CD4-positive, alpha-beta T cell (primary cell): ENCODE results near the gene DDX59. TPM values are rescaled to one million over a fixed set of nuclear protein-coding genes. Genes with fewer than 3 reads are reported as not detected.

Experiments
- ATAC-seq: fragments of 200-7000 bp; cut with Tn5 transposase; one replicate; pipeline ENCODE4 v1.10.0; 2022; ENCODE audit warnings: mild to moderate bottlenecking; ENCODE audit not compliant: poor library complexity
- CTCF ChIA-PET: fragments of 350-600 bp; sonication (Branson Sonifier 250); formaldehyde crosslinking; loops from one replicate; lab custom pipeline; 2021; ENCODE audit warnings: antibody characterized with exemption, inconsistent platforms; lab: Charles Lee
- POLR2A ChIA-PET: fragments of 350-600 bp; sonication (Branson Sonifier 250); formaldehyde crosslinking; loops from one replicate; lab custom pipeline; 2021; ENCODE audit warnings: antibody characterized with exemption, inconsistent platforms; lab: Charles Lee
- DNase-seq, 14 experiments: peaks; one replicate each; pipeline ENCODE4 v3.0.0-alpha.2; 2013 to 2020; ENCODE audit warnings: mixed read lengths in 2 of 14
- H3K27ac ChIP-seq, 2 donors: one replicate each; pipeline versions ENCODE4 v1.5.1 to v1.7.0; 2013; ENCODE audit warnings: low read length in 2 of 2, low read depth in 1 of 2, mild to moderate bottlenecking in 1 of 2
- H3K27me3 ChIP-seq, 2 experiments: 1 replicate in 1 of 2; 2 replicates in 1 of 2; pipeline versions ENCODE4 v1.6.1 to v1.7.0; 2013; ENCODE audit warnings: low read length in 2 of 2, control low read depth in 1 of 2, mild to moderate bottlenecking in 1 of 2, moderate library complexity in 1 of 2; ENCODE audit not compliant: insufficient read depth in 2 of 2, control insufficient read depth in 1 of 2
- H3K36me3 ChIP-seq: one replicate; pipeline ENCODE4 v1.6.1; 2013; ENCODE audit warnings: low read length, control low read depth; ENCODE audit not compliant: insufficient read depth
- H3K4me1 ChIP-seq: one replicate; pipeline ENCODE4 v1.6.1; 2013; ENCODE audit warnings: low read length, control low read depth; ENCODE audit not compliant: insufficient read depth
- H3K4me3 ChIP-seq: one replicate; pipeline ENCODE4 v1.5.1; 2013; ENCODE audit warnings: mild to moderate bottlenecking, low read length, moderate library complexity
- H3K9me3 ChIP-seq, 2 experiments: 1 replicate in 1 of 2; 2 replicates in 1 of 2; pipeline versions ENCODE4 v1.6.1 to v1.7.0; 2013; ENCODE audit warnings: low read length in 2 of 2, mild to moderate bottlenecking in 2 of 2, control low read depth in 1 of 2, moderate library complexity in 1 of 2; ENCODE audit not compliant: control insufficient read depth in 1 of 2, insufficient read depth in 1 of 2
- H3K27ac Mint-ChIP-seq: one replicate; pipeline ENCODE4 v1.8.0; 2020; ENCODE audit warnings: mixed read lengths
- H3K27me3 Mint-ChIP-seq: one replicate; pipeline ENCODE4 v1.8.0; 2021; ENCODE audit warnings: mixed read lengths
- H3K36me3 Mint-ChIP-seq: one replicate; pipeline ENCODE4 v1.8.0; 2021; ENCODE audit warnings: low read depth, mixed read lengths
- H3K4me1 Mint-ChIP-seq: one replicate; pipeline ENCODE4 v1.8.0; 2021; ENCODE audit warnings: low read depth, mixed read lengths
- H3K4me3 Mint-ChIP-seq: one replicate; pipeline ENCODE4 v1.8.0; 2020; ENCODE audit warnings: mild to moderate bottlenecking, mixed read lengths
- H3K9me3 Mint-ChIP-seq: one replicate; pipeline ENCODE4 v1.8.0; 2020; ENCODE audit warnings: mixed read lengths
- intact Hi-C, 2 experiments: fragments of 100-400 bp; cut with DNase I in 1 of 2; cut with micrococcal nuclease in 1 of 2; formaldehyde crosslinking; loops; one replicate each; pipeline versions ENCODE4 v1.15.1 to v1.9.0; 2023 to 2025; cut with DNase I, micrococcal nuclease
- total RNA-seq, 174 experiments: library from RNA in 2 of 174; stranded (reverse) in 2 of 174; gene quantifications; one replicate each; pipeline ENCODE4 v1.2.3 and lab custom pipeline; 2021 to 2026
- TF ChIP-seq, protein P1 (sequence below): fragments of 200-600 bp; IDR thresholded peaks from one replicate; pipeline ENCODE4 v1.8.0; 2022; ENCODE audit warnings: antibody characterized with exemption, mild to moderate bottlenecking

DDX59 gene
- total RNA-seq, 2 experiments from 2014 or later, result 24.7 to 27.6 TPM

DNA sequence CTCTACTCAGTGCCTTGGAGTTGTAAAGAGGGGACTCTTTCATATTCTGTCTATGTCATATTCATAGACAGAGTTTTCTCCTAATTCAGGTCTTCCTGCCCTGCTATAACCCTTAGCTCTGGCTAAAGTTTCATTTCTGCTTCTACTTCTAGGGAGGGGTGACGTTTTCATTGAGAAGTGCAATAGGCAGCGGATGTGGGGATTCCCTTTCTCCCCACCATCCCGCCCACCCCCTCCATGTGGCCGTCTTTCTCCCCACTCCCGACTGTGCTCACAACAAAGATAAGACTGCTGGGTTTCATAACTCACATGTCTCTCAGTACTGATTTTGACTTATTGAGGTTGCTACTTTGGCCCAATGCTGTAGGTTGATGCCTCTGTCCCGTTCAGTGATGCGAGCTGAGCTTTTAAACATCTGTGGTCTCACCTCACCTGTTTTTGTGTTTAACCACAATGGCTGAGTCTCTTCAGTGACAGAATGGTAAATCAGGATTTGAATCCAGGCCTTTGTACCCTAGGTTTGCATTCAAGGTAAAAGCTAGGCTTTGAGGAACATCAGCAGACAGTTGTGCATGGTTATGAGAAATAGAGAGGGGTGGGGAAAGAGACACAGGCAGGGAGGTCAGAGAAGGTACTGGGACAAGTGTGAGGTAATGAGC is 41.4 kb downstream of the DDX59 start:
- intact Hi-C loops, result no loop called here
- Mint-ChIP-seq H3K4me3 (no peak overlapping the region), H3K27me3 (no peaks in the 10 kb centered on the region), H3K36me3 (no peaks in the 10 kb centered on the region), H3K27ac (no peak overlapping the region), H3K9me3 (no peaks in the 10 kb centered on the region), H3K4me1 (peaks cover 20% of the 10 kb centered on the region)
- ChIA-PET CTCF (no interaction called here), POLR2A (interaction anchor here (1.2 kb wide), 1 partner anchor 41 kb away, joined by 6 read pairs; the partner anchor contains the start of gene DDX59)
- H3K9me3 ChIP-seq, result no peaks in the 10 kb centered on the region
- peaks cover 12% of the 10 kb centered on the region for H3K4me1 ChIP-seq
- DNase-seq, result peak in 7 of 14 experiments; percentile 1 to 77 (median 16)
- ATAC-seq, result peak; percentile 57
- H3K27ac ChIP-seq, result no peak overlapping the region
- no peaks in the 10 kb centered on the region for H3K36me3 ChIP-seq
- no peaks in the 10 kb centered on the region for H3K27me3 ChIP-seq
- TF ChIP-seq, protein P1, sequence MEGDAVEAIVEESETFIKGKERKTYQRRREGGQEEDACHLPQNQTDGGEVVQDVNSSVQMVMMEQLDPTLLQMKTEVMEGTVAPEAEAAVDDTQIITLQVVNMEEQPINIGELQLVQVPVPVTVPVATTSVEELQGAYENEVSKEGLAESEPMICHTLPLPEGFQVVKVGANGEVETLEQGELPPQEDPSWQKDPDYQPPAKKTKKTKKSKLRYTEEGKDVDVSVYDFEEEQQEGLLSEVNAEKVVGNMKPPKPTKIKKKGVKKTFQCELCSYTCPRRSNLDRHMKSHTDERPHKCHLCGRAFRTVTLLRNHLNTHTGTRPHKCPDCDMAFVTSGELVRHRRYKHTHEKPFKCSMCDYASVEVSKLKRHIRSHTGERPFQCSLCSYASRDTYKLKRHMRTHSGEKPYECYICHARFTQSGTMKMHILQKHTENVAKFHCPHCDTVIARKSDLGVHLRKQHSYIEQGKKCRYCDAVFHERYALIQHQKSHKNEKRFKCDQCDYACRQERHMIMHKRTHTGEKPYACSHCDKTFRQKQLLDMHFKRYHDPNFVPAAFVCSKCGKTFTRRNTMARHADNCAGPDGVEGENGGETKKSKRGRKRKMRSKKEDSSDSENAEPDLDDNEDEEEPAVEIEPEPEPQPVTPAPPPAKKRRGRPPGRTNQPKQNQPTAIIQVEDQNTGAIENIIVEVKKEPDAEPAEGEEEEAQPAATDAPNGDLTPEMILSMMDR, result no peak
- no peak overlapping the region for H3K4me3 ChIP-seq

DNA sequence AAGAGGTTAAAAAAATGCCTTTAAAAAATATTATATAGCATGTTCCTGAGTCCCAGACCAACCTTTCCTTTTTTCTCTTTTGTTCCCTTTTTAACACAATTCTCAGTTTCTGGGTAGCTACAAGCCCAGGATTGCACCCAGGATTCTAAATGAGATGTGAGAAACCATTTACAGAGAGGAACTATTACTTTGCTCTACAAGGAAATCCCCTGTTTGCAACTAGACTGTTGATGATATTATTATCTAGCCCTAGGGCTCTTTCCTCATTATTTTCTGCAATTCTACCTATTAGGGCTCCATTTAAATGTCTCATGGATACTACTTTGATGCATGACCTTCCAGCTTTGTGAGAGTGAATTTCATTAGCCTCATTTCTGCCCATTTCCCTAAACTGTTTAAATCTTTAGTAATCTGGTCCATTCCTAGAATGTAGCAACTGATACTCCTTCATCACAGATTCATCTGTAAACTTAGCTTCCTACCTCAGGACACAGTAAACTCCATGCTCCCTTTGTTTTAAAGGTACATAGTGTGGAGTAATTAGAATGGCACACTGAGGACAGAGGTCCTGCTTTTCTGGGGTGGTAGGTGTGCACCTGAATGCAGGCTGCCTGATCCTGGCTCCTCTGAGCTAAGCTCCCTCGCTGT is 42.0 kb downstream of the DDX59 start:
- DNase-seq (peak in 1 of 14 experiments; percentile 35), ATAC-seq (no peak)
- H3K27ac ChIP-seq, result no peak overlapping the region
- H3K9me3 Mint-ChIP-seq, result no peaks in the 10 kb centered on the region
- H3K27me3 Mint-ChIP-seq, result no peaks in the 10 kb centered on the region
- H3K27me3 ChIP-seq, result no peaks in the 10 kb centered on the region
- peaks cover 14% of the 10 kb centered on the region for H3K4me1 ChIP-seq
- H3K36me3 Mint-ChIP-seq, result no peaks in the 10 kb centered on the region
- CTCF ChIA-PET, result no interaction called here
- H3K4me1 Mint-ChIP-seq, result peaks cover 20% of the 10 kb centered on the region
- H3K4me3 Mint-ChIP-seq, result no peak overlapping the region
- intact Hi-C loops, result no loop called here
- POLR2A ChIA-PET, result interaction anchor here (1.2 kb wide), 1 partner anchor 42 kb away, joined by 6 read pairs; the partner anchor contains the start of gene DDX59
- H3K27ac Mint-ChIP-seq, result no peak overlapping the region
- H3K9me3 ChIP-seq, result no peaks in the 10 kb centered on the region
- H3K4me3 ChIP-seq, result no peak overlapping the region
- TF ChIP-seq, protein P1, result no peak
- no peaks in the 10 kb centered on the region for H3K36me3 ChIP-seq

DNA sequence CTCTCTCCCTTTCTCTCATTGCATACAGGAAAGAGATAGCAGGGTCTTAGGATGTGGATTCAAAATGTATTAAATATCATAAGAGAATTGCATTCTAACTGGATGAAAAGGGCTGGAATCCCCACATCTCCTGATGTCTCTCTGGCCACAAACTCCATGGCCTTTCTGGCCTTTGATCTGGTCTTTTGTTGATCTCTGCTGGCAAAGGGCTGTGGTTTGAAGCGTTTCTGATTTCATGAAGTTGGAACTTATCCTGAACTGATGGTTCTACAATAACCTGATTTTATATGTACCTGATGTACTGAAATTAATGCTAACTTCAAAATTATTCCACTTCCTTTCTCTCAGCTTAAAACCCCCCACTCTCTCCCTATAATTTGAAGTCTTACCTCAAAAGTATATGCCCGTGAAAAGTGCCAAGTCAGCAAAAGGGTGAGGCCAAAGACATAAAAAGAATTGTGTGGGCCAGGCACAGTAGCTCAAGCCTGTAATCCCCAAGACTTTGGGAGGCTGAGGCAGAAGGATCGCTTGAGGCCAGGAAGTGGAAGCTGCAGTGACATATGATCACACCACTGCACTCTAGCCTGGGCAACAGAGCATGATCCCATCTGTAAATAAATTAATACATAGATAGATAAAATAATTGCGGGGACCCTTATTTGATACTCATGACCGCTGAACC is 42.7 kb downstream of the DDX59 start:
- Mint-ChIP-seq H3K4me1 (peaks cover 25% of the 10 kb centered on the region), H3K4me3 (no peak overlapping the region), H3K27ac (no peak overlapping the region), H3K9me3 (no peaks in the 10 kb centered on the region), H3K27me3 (no peaks in the 10 kb centered on the region), H3K36me3 (no peaks in the 10 kb centered on the region)
- DNase-seq (no peak), ATAC-seq (no peak)
- TF ChIP-seq, protein P1, result no peak
- Histone ChIP-seq H3K4me3 (no peak overlapping the region), H3K27me3 (no peaks in the 10 kb centered on the region), H3K9me3 (no peaks in the 10 kb centered on the region), H3K4me1 (peaks cover 14% of the 10 kb centered on the region), H3K36me3 (no peaks in the 10 kb centered on the region), H3K27ac (no peak overlapping the region)
- ChIA-PET CTCF (no interaction called here), POLR2A (no interaction called here)
- intact Hi-C loops, result no loop called here
